ENCODE measurements around the gene SMYD3.

SMYD3 gene

DNA sequence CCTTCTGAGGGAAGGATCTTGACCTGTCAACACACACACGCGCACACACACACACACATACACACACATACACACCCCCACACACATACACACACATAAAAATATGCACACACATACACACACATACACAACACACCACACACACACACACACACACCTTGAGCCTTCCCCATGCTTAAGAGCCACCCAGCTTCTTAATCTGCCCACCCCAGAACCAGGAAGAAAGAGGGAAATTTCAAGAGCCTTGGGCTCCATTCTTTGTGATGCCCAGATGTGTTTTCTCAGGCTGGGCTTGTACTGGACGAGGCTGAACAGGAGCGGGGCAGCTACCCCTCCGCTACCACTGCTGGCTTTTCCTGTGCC is 708.7 kb downstream of the SMYD3 start:
- no peak overlapping the region for H3K9ac ChIP-seq (ENCODE audit: low read depth, low read length, poor library complexity, severe bottlenecking)
- TF ChIP-seq, protein P1, sequence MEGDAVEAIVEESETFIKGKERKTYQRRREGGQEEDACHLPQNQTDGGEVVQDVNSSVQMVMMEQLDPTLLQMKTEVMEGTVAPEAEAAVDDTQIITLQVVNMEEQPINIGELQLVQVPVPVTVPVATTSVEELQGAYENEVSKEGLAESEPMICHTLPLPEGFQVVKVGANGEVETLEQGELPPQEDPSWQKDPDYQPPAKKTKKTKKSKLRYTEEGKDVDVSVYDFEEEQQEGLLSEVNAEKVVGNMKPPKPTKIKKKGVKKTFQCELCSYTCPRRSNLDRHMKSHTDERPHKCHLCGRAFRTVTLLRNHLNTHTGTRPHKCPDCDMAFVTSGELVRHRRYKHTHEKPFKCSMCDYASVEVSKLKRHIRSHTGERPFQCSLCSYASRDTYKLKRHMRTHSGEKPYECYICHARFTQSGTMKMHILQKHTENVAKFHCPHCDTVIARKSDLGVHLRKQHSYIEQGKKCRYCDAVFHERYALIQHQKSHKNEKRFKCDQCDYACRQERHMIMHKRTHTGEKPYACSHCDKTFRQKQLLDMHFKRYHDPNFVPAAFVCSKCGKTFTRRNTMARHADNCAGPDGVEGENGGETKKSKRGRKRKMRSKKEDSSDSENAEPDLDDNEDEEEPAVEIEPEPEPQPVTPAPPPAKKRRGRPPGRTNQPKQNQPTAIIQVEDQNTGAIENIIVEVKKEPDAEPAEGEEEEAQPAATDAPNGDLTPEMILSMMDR (conservative IDR thresholded peaks at IDR 0.05; ENCODE audit: low read length), result no peak
- no peak for TF ChIP-seq EZH2phosphoT487 (IDR thresholded peaks at IDR 0.05; ENCODE audit: borderline replicate concordance)
- H3F3A ChIP-seq (ENCODE audit: low read depth), result no peaks in the 10 kb centered on the region

DNA sequence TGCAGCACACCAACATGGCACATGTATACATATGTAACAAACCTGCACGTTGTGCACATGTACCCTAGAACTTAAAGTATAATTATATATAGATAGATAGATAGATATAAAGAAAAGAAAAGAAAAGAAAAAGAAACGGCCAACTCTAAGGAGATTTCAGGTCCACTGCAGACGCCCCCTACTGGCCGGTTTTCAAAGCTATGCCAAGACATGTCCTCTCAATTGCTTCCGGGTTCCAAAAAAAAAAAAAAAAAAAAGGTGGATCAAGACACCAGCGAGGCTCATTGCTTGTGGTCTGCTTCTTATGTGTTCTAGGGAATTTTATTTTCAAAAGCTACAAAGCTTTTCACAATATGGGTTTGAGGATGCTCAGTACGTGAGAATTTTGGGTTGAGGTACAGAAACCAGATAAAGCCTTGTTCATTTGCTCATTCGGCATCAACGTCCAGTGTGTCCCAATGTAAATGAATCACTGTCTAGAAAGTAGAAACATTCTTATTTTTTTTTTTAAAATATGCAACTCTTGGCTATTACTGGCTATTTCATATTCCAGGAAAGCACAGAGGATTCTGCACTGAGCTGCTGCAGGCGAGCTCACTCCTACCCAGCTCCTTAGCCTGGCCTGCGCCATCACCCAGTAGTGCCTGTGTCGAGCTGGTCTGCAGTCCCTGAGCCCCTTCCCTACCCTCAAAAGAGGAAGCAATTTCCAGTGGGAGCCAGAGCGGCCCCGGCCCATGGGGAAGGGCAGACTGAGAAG is 709.3 kb downstream of the SMYD3 start:
- H3K9me2 ChIP-seq (replicated peaks; ENCODE audit: low read depth, low read length), result no peaks in the 10 kb centered on the region
- H3K9me3 ChIP-seq (ENCODE audit: insufficient read depth, low read depth, low read length), result no peaks in the 10 kb centered on the region
- H3K79me2 ChIP-seq (ENCODE audit: insufficient read depth, low read length), result no peaks in the 10 kb centered on the region
- H3K4me1 ChIP-seq (ENCODE audit: insufficient read depth, low read length, poor library complexity, severe bottlenecking), result no peaks in the 10 kb centered on the region
- H3K27me3 ChIP-seq (ENCODE audit: insufficient read depth, low read length, poor library complexity, severe bottlenecking), result no peaks in the 10 kb centered on the region
- H2AFZ ChIP-seq (ENCODE audit: low read length), result no peak overlapping the region
- H3F3A ChIP-seq (ENCODE audit: low read depth), result no peaks in the 10 kb centered on the region
- H3K4me3 ChIP-seq (ENCODE audit: low read length, poor library complexity, severe bottlenecking), result no peak overlapping the region
- H4K20me1 ChIP-seq (ENCODE audit: insufficient read depth, low read length, poor library complexity, severe bottlenecking), result no peaks in the 10 kb centered on the region
- H3K9ac ChIP-seq (ENCODE audit: low read depth, low read length, poor library complexity, severe bottlenecking), result no peak overlapping the region
- TF ChIP-seq, protein P1 (conservative IDR thresholded peaks at IDR 0.05; ENCODE audit: low read length), result peak; percentile 63
- no peak for TF ChIP-seq EZH2phosphoT487 (IDR thresholded peaks at IDR 0.05; ENCODE audit: borderline replicate concordance)
- H3K36me3 ChIP-seq (ENCODE audit: insufficient read depth, low read length), result no peaks in the 10 kb centered on the region
- no peak overlapping the region for H3K4me2 ChIP-seq (ENCODE audit: low read depth, low read length, poor library complexity, severe bottlenecking)

More for the DNA sequence above, 708.7 kb downstream of the SMYD3 start:
- Histone ChIP-seq H3K4me3 (ENCODE audit: low read length, poor library complexity, severe bottlenecking) (no peak overlapping the region), H3K36me3 (ENCODE audit: insufficient read depth, low read length) (no peaks in the 10 kb centered on the region), H3K4me2 (ENCODE audit: low read depth, low read length, poor library complexity, severe bottlenecking) (no peak overlapping the region), H4K20me1 (ENCODE audit: insufficient read depth, low read length, poor library complexity, severe bottlenecking) (no peaks in the 10 kb centered on the region), H2AFZ (ENCODE audit: low read length) (no peak overlapping the region), H3K27me3 (ENCODE audit: insufficient read depth, low read length, poor library complexity, severe bottlenecking) (no peaks in the 10 kb centered on the region), H3K4me1 (ENCODE audit: insufficient read depth, low read length, poor library complexity, severe bottlenecking) (no peaks in the 10 kb centered on the region), H3K79me2 (ENCODE audit: insufficient read depth, low read length) (no peaks in the 10 kb centered on the region), H3K9me2 (replicated peaks; ENCODE audit: low read depth, low read length) (no peaks in the 10 kb centered on the region), H3K9me3 (ENCODE audit: insufficient read depth, low read depth, low read length) (no peaks in the 10 kb centered on the region)

DNA sequence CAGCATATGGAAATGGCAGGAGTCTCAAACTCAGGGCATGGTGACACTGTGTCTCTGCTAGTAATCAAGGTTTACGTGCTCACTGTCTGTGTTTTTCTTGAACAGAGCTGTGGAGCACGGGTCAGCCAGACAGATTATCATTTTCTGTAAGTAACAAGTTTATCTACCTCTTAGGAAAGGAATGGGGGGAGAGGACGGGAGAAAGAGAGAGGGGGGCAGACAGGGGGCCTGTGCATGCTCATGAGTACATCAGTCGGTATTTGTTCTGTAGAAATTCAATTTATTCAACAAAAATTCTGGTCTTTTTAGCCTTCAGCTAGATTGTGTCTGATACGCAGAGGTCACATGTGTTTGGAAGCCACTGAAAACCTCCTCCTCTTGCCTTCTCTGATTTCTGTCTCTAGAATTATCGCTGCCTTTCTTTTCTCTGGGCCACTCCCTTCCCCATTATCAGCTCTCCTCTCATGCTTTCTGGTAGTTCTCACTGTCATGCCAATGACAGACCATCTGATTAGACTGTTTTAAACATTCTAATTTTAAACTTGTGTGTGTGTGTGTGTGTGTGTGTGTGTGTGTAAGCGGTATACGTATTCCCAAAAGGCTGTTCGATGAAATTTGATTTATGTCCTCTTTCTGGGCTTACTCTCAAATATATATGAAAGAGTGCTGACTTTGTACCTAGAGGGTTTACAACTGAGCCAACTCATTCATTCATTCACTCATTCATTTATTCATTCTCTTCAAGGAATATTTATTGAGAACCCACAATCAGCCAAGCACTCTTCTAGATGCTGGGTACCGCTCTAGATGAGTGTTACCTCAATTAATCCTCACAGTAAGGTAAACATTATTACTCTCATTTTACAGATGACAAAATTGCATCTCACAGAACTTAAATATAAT is 715.4 kb downstream of the SMYD3 start:
- Histone ChIP-seq H4K20me1 (ENCODE audit: insufficient read depth, low read length, poor library complexity, severe bottlenecking) (no peaks in the 10 kb centered on the region), H3K9me3 (ENCODE audit: insufficient read depth, low read depth, low read length) (no peaks in the 10 kb centered on the region), H3K36me3 (ENCODE audit: insufficient read depth, low read length) (no peaks in the 10 kb centered on the region), H3F3A (ENCODE audit: low read depth) (no peaks in the 10 kb centered on the region), H3K79me2 (ENCODE audit: insufficient read depth, low read length) (no peaks in the 10 kb centered on the region), H3K9ac (ENCODE audit: low read depth, low read length, poor library complexity, severe bottlenecking) (no peak overlapping the region), H3K4me1 (ENCODE audit: insufficient read depth, low read length, poor library complexity, severe bottlenecking) (no peaks in the 10 kb centered on the region), H2AFZ (ENCODE audit: low read length) (no peak overlapping the region), H3K4me2 (ENCODE audit: low read depth, low read length, poor library complexity, severe bottlenecking) (no peak overlapping the region), H3K4me3 (ENCODE audit: low read length, poor library complexity, severe bottlenecking) (no peak overlapping the region), H3K9me2 (replicated peaks; ENCODE audit: low read depth, low read length) (no peaks in the 10 kb centered on the region), H3K27me3 (ENCODE audit: insufficient read depth, low read length, poor library complexity, severe bottlenecking) (no peaks in the 10 kb centered on the region)
- TF ChIP-seq EZH2phosphoT487 (IDR thresholded peaks at IDR 0.05; ENCODE audit: borderline replicate concordance), result no peak
- TF ChIP-seq, protein P1 (conservative IDR thresholded peaks at IDR 0.05; ENCODE audit: low read length), result no peak

All from Loucy (cell line).